Liver (tissue), 3 donors: Measurements from ENCODE around the gene C1GALT1C1.

ENCODE experiments used
- CTCF ChIP-seq: fragments of 150-350 bp; IDR thresholded peaks from 2 replicates; pipeline ENCODE4 v1.5.1; 2017; ENCODE audit warnings: improper control_type of control experiment, low read depth, low read length; ENCODE audit not compliant: missing input control
- EGR1 ChIP-seq, 2 donors: IDR thresholded peaks; 2 replicates each; pipeline ENCODE4 v1.6.1; 2016 to 2018; ENCODE audit warnings: antibody characterized with exemption in 2 of 2, low read depth in 2 of 2
- GABPA ChIP-seq, 2 donors: IDR thresholded peaks in 1 of 2; conservative IDR thresholded peaks in 1 of 2; 2 replicates each; pipeline ENCODE4 v1.6.1; 2016; ENCODE audit warnings: antibody characterized with exemption in 2 of 2, mild to moderate bottlenecking in 1 of 2, moderate library complexity in 1 of 2
- REST ChIP-seq: IDR thresholded peaks from 2 replicates; pipeline ENCODE4 v1.6.1; 2016; ENCODE audit warnings: antibody characterized with exemption, mild to moderate bottlenecking
- RXRA ChIP-seq, 2 donors: IDR thresholded peaks; 2 replicates each; pipeline ENCODE4 v1.6.1; 2017 to 2018; ENCODE audit warnings: antibody characterized with exemption in 2 of 2, mild to moderate bottlenecking in 1 of 2
- TAF1 ChIP-seq: conservative IDR thresholded peaks from 2 replicates; pipeline ENCODE4 v1.6.1; 2016; ENCODE audit warnings: antibody characterized with exemption, mild to moderate bottlenecking
- TF ChIP-seq, protein P1 (sequence below): IDR thresholded peaks from 2 replicates; pipeline ENCODE4 v1.6.1; 2016; ENCODE audit warnings: antibody characterized with exemption
- donor health status: healthy.
- donor health status: healthy.

GRCh38 chrX:120614816-120615215 is 15.0 kb downstream of the C1GALT1C1 start:
- TF ChIP-seq CTCF (no peak), RXRA (IDR thresholded peaks at IDR 0.05) (no peak), GABPA (IDR thresholded peaks at IDR 0.05 in 1 of 2, conservative IDR thresholded peaks at IDR 0.05 in 1 of 2) (no peak), TAF1 (no peak), REST (no peak), EGR1 (IDR thresholded peaks at IDR 0.05; ENCODE audit: low read depth in 2 of 2) (no peak)
- TF ChIP-seq, protein P1, sequence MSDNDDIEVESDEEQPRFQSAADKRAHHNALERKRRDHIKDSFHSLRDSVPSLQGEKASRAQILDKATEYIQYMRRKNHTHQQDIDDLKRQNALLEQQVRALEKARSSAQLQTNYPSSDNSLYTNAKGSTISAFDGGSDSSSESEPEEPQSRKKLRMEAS, result no peak
